Choroid plexus epithelial cell (primary cell): Measurements from ENCODE around the gene COIL.

Experiments used
- DNase-seq: peaks from one replicate; pipeline ENCODE4 v3.0.0-alpha.2; 2010; ENCODE audit warnings: low read depth
- H3K4me3 ChIP-seq: 2 replicates; pipeline ENCODE4 v1.5.1; 2011; ENCODE audit warnings: low read depth, mild to moderate bottlenecking, control low read depth, low read length, moderate library complexity
- CTCF ChIP-seq: conservative IDR thresholded peaks from 2 replicates; pipeline ENCODE4 v1.5.1; 2011; ENCODE audit warnings: low read depth, mild to moderate bottlenecking, control low read depth, inconsistent platforms, low read length, moderate library complexity

Gene COIL

GRCh38 chr17:56897646-56898424 is 63.0 kb downstream of the COIL start:
- no peak for TF ChIP-seq CTCF
- DNase-seq: no peak
- no peak overlapping the region for H3K4me3 ChIP-seq

GRCh38 chr17:56896968-56897359 is 63.9 kb downstream of the COIL start:
- no peak for DNase-seq
- no peak for TF ChIP-seq CTCF
- H3K4me3 ChIP-seq: no peak overlapping the region

- TF ChIP-seq CTCF: no peak
- no peak for DNase-seq
- no peak overlapping the region for H3K4me3 ChIP-seq
Measured at GRCh38 chr17:56896217-56896967, 64.5 kb downstream of the COIL start.

- no peak for TF ChIP-seq CTCF
- DNase-seq: no peak
- no peak overlapping the region for H3K4me3 ChIP-seq
Measured at GRCh38 chr17:56894859-56895455, 65.9 kb downstream of the COIL start.

- TF ChIP-seq CTCF: no peak
- DNase-seq: no peak
- H3K4me3 ChIP-seq: no peak overlapping the region
Measured at GRCh38 chr17:56893503-56893902, 67.3 kb downstream of the COIL start.

GRCh38 chr17:56892333-56892732 is 68.5 kb downstream of the COIL start:
- TF ChIP-seq CTCF: no peak
- no peak overlapping the region for H3K4me3 ChIP-seq
- DNase-seq: no peak
